NCI-H748 (cell line): ENCODE measurements around the gene RSAD2.

Source experiments
- DNase-seq: peaks from one replicate; lab custom pipeline; 2025; ENCODE audit not compliant: unreplicated experiment; lab: John Stamatoyannopoulos, UW

Gene RSAD2

GRCh38 chr2:6941299-6942046 is 63.9 kb downstream of the RSAD2 start:
- no peak for DNase-seq

- DNase-seq = no peak
Measured at GRCh38 chr2:6942848-6943247, 65.3 kb downstream of the RSAD2 start.

GRCh38 chr2:6943523-6943922 is 65.9 kb downstream of the RSAD2 start:
- DNase-seq = no peak

- DNase-seq = no peak
Measured at GRCh38 chr2:6943971-6944370, 66.4 kb downstream of the RSAD2 start.

- no peak for DNase-seq
Measured at GRCh38 chr2:6944555-6944954, 67.0 kb downstream of the RSAD2 start.

- DNase-seq = no peak
Measured at GRCh38 chr2:6945087-6945813, 67.7 kb downstream of the RSAD2 start.

GRCh38 chr2:6945821-6946220 is 68.2 kb downstream of the RSAD2 start:
- DNase-seq = no peak

GRCh38 chr2:6946722-6947121 is 69.1 kb downstream of the RSAD2 start:
- DNase-seq = no peak
